Endothelial cell of umbilical vein (primary cell): Measurements from ENCODE around the gene KCND2. TPM values are rescaled to one million over a fixed set of nuclear protein-coding genes. Genes with fewer than 3 reads are reported as not detected.

ENCODE experiments used
- BruUV-seq: library from RNA; stranded (reverse); fragments of 400-500 nt; replicated peaks from 2 replicates; lab custom pipeline; 2021; lab: Mats Ljungman, UMichigan
- CTCF ChIA-PET: fragments of 300-600, 350-600 bp; sonication (Branson Sonifier 250); formaldehyde crosslinking; loops from one replicate; lab custom pipeline; 2021; ENCODE audit warnings: antibody characterized with exemption, inconsistent platforms; lab: Charles Lee
- POLR2A ChIA-PET: fragments of 300-600, 350-600 bp; sonication (Branson Sonifier 250); formaldehyde crosslinking; loops from one replicate; lab custom pipeline; 2021; ENCODE audit warnings: antibody characterized with exemption, inconsistent platforms; lab: Charles Lee
- DNase-seq: peaks from one replicate; pipeline ENCODE4 v3.0.0-alpha.2; 2011; ENCODE audit warnings: low read depth, low spot score
- FAIRE-seq: peaks from 2 replicates; lab custom pipeline; 2011; peaks lifted over from hg19 to GRCh38; lab: Jason Lieb, UNC
- H2AFZ ChIP-seq: 2 replicates; pipeline ENCODE4 v1.6.0; 2012; ENCODE audit warnings: low read depth, low read length, control low read depth, inconsistent platforms
- H3K27ac ChIP-seq: 2 replicates; pipeline ENCODE4 v1.5.1; 2011; ENCODE audit warnings: low read depth, mild to moderate bottlenecking, control low read depth, low read length, moderate library complexity; ENCODE audit not compliant: insufficient read depth
- H3K27me3 ChIP-seq, 2 experiments: 2 replicates each; pipeline versions ENCODE4 v1.6.0 to v1.6.1; 2011; ENCODE audit warnings: low read length in 2 of 2, mixed read lengths in 1 of 2; ENCODE audit not compliant: control insufficient read depth in 2 of 2, insufficient read depth in 2 of 2
- H3K36me3 ChIP-seq, 2 experiments: 2 replicates in 1 of 2; 3 replicates in 1 of 2; pipeline ENCODE4 v1.5.1; 2011; ENCODE audit warnings: low read length in 2 of 2, mild to moderate bottlenecking in 1 of 2, moderate library complexity in 1 of 2; ENCODE audit not compliant: control insufficient read depth in 2 of 2, insufficient read depth in 2 of 2; ENCODE audit errors: extremely low read depth in 1 of 2
- H3K4me1 ChIP-seq: 3 replicates; pipeline ENCODE4 v1.5.1; 2011; ENCODE audit warnings: mild to moderate bottlenecking, low read length; ENCODE audit not compliant: control insufficient read depth, insufficient read depth; ENCODE audit errors: extremely low read depth
- H3K4me2 ChIP-seq: 2 replicates; pipeline ENCODE4 v1.6.1; 2011; ENCODE audit warnings: low read length, control low read depth, mixed read lengths; ENCODE audit not compliant: insufficient read depth
- H3K4me3 ChIP-seq, 3 experiments: fragments of 200-600 bp in 1 of 3; sonication (generic), shearing (Covaris generic) in 1 of 3; replicated peaks in 1 of 3; 2 replicates each; pipeline ENCODE4 v1.5.1; 2011 to 2016; ENCODE audit warnings: control low read depth in 3 of 3, low read length in 3 of 3, mild to moderate bottlenecking in 2 of 3, inconsistent platforms in 1 of 3, low read depth in 1 of 3, moderate library complexity in 1 of 3; ENCODE audit not compliant: insufficient read depth in 1 of 3
- H3K79me2 ChIP-seq: 2 replicates; pipeline ENCODE4 v1.6.0; 2012; ENCODE audit warnings: low read length, inconsistent platforms; ENCODE audit not compliant: control insufficient read depth, insufficient read depth
- H3K9ac ChIP-seq: replicated peaks from 2 replicates; pipeline ENCODE3; 2011; ENCODE audit warnings: low read length, control low read depth; ENCODE audit not compliant: insufficient read depth; ENCODE audit errors: extremely low read depth
- H3K9me1 ChIP-seq: replicated peaks from 3 replicates; pipeline ENCODE4 v1.6.0; 2011; ENCODE audit warnings: mild to moderate bottlenecking, low read length; ENCODE audit not compliant: control insufficient read depth, insufficient read depth; ENCODE audit errors: extremely low read depth
- H3K9me3 ChIP-seq: replicated peaks from 2 replicates; pipeline ENCODE4 v1.5.1; 2012; ENCODE audit warnings: low read length, inconsistent platforms; ENCODE audit not compliant: control insufficient read depth, insufficient read depth
- H4K20me1 ChIP-seq: replicated peaks from 2 replicates; pipeline ENCODE3; 2011; ENCODE audit warnings: mild to moderate bottlenecking, low read length; ENCODE audit not compliant: control insufficient read depth, insufficient read depth; ENCODE audit errors: extremely low read depth
- CTCF ChIP-seq, 2 donors: IDR thresholded peaks; 1 replicate in 1 of 2; 2 replicates in 1 of 2; pipeline ENCODE4 v1.5.1; 2011; ENCODE audit warnings: low read length in 2 of 2, mild to moderate bottlenecking in 2 of 2, moderate library complexity in 2 of 2, control low read depth in 1 of 2, inconsistent platforms in 1 of 2, low read depth in 1 of 2; ENCODE audit not compliant: insufficient read depth in 1 of 2; ENCODE audit errors: extremely low read depth in 1 of 2
- EZH2 ChIP-seq: IDR thresholded peaks from 2 replicates; pipeline ENCODE4 v1.6.1; 2012; ENCODE audit warnings: borderline replicate concordance, low read depth, mild to moderate bottlenecking, moderate library complexity, low read length, inconsistent platforms; ENCODE audit not compliant: severe bottlenecking
- FOS ChIP-seq: IDR thresholded peaks from 2 replicates; pipeline ENCODE4 v1.6.1; 2011; ENCODE audit warnings: mild to moderate bottlenecking, low read length, moderate library complexity, borderline replicate concordance; ENCODE audit not compliant: insufficient read depth
- GATA2 ChIP-seq: IDR thresholded peaks from 2 replicates; pipeline ENCODE4 v1.7.0; 2011; ENCODE audit warnings: low read depth, mild to moderate bottlenecking, moderate library complexity, mixed read lengths, low read length; ENCODE audit not compliant: insufficient read length, insufficient read depth
- POLR2A ChIP-seq: IDR thresholded peaks from 2 replicates; pipeline ENCODE4 v1.6.1; 2012; ENCODE audit warnings: low read depth, mild to moderate bottlenecking, control low read depth, low read length
- dilution Hi-C: fragments of 300-500 bp; cut with MboI; formaldehyde crosslinking; loops from one replicate; pipeline ENCODE4 v1.15.0; 2019; ENCODE audit warnings: low sequenced_read_pairs; ENCODE audit not compliant: extremely low pct_ligation_motif_present
- intact Hi-C: fragments of 100-400 bp; cut with micrococcal nuclease; formaldehyde crosslinking; loops from one replicate; pipeline ENCODE4 v1.10.0; 2022
- polyA plus RNA-seq, 4 experiments: library from polyadenylated mRNA; depleted of rRNA in 3 of 4; stranded (reverse) in 3 of 4; unstranded in 1 of 4; fragments of >200 nt; gene quantifications; 2 replicates each; pipeline versions ENCODE4 v1.2.1 to v1.2.3, GENCODE V29; 2011 to 2012; ENCODE audit warnings: missing spikeins in 1 of 4
- total RNA-seq: library from RNA; stranded (reverse); gene quantifications from 2 replicates; pipeline ENCODE4 v1.2.3, GENCODE V29; 2021

KCND2 gene
- total and polyA plus RNA-seq, 2 donors (not counting 3 experiments of a cell fraction or from before 2014, with no cell fraction given) = not detected

- CTCF ChIA-PET = interaction anchor here (1.0 to 1.5 kb wide), 3 partner anchors 29 to 352 kb away, joined by 3 to 4 read pairs (median 4); partner anchors contain the start of gene KCND2
- Histone ChIP-seq H3K36me3 (no peaks in the 10 kb centered on the region), H3K79me2 (no peaks in the 10 kb centered on the region), H3K9ac (no peak overlapping the region), H3K27ac (no peak overlapping the region), H3K9me1 (no peaks in the 10 kb centered on the region), H3K27me3 (no peaks in the 10 kb centered on the region), H3K9me3 (no peaks in the 10 kb centered on the region), H3K4me1 (no peaks in the 10 kb centered on the region), H2AFZ (no peak overlapping the region), H3K4me3 (no peak overlapping the region), H3K4me2 (no peak overlapping the region), H4K20me1 (no peaks in the 10 kb centered on the region)
- dilution Hi-C loops (no loop called here), intact Hi-C loops (no loop called here)
- TF ChIP-seq FOS (peak; percentile 36), GATA2 (no peak)
- FAIRE-seq (peak; percentile 52), DNase-seq (peak; percentile 17)
- POLR2A ChIA-PET = no interaction called here
- no TSS peak for BruUV-seq
These were observed 100.2 kb downstream of the KCND2 start for GRCh38 chr7:120373174-120373573.

- intact Hi-C loops = no loop called here
- Histone ChIP-seq H3K9me1 (no peaks in the 10 kb centered on the region), H3K4me2 (no peak overlapping the region), H2AFZ (no peak overlapping the region), H3K27me3 (no peaks in the 10 kb centered on the region), H3K9me3 (no peaks in the 10 kb centered on the region), H3K9ac (no peak overlapping the region), H4K20me1 (no peaks in the 10 kb centered on the region), H3K27ac (no peak overlapping the region), H3K4me3 (no peak overlapping the region), H3K79me2 (no peaks in the 10 kb centered on the region), H3K36me3 (no peaks in the 10 kb centered on the region), H3K4me1 (no peaks in the 10 kb centered on the region)
- no peak for FAIRE-seq
- TF ChIP-seq GATA2 = no peak
- TF ChIP-seq CTCF (IDR thresholded peaks at IDR 0.05; ENCODE audit: extremely low read depth in 1 of 2, insufficient read depth in 1 of 2, low read depth in 1 of 2, low read length in 2 of 2) = no peak
- no peak for TF ChIP-seq FOS
- TF ChIP-seq EZH2 = no peak
- no peak for TF ChIP-seq POLR2A
- CTCF ChIA-PET = no interaction called here
- no peak for DNase-seq
- POLR2A ChIA-PET = no interaction called here
- no TSS peak for BruUV-seq
- dilution Hi-C loops = no loop called here
These were observed 121.6 kb downstream of the KCND2 start for GRCh38 chr7:120394595-120394994.
